ENCODE measurements around the gene CHMP5.

The CHMP5 gene

GRCh38 chr9:33245341-33245740, 19.5 kb upstream of the CHMP5 start:
- 96% methylated on average over 2 of the region's 2 CpGs for WGBS

GRCh38 chr9:33246269-33246860, 18.5 kb upstream of the CHMP5 start:
- 93% methylated on average over 8 of the region's 9 CpGs for WGBS
- H2BK5ac ChIP-seq (ENCODE audit: low read depth, low read length, poor library complexity, severe bottlenecking): no peak overlapping the region
- no peak overlapping the region for H3K27ac ChIP-seq (ENCODE audit: low read length, poor library complexity, severe bottlenecking)

More at GRCh38 chr9:33245341-33245740, 19.5 kb upstream of the CHMP5 start:
- no peak overlapping the region for H3K4me3 ChIP-seq (ENCODE audit: insufficient read depth in 1 of 2, low read depth in 1 of 2, low read length in 2 of 2)
- H3K79me1 ChIP-seq (replicated peaks; ENCODE audit: low read length, poor library complexity, severe bottlenecking): no peaks in the 10 kb centered on the region
- H2AFZ ChIP-seq (ENCODE audit: low read depth, low read length): no peak overlapping the region
- peaks cover 3% of the 10 kb centered on the region for H3K4me1 ChIP-seq (ENCODE audit: control insufficient read depth, insufficient read depth, low read depth, low read length)
- no peak overlapping the region for H3K18ac ChIP-seq (ENCODE audit: low read depth in 1 of 2, low read length in 2 of 2)
- no peak for DNase-seq
- no peak overlapping the region for H2AK5ac ChIP-seq (ENCODE audit: low read length, severe bottlenecking)
- H3K4me2 ChIP-seq (ENCODE audit: low read length, poor library complexity, severe bottlenecking): no peak overlapping the region
- H2BK120ac ChIP-seq (ENCODE audit: low read depth, low read length): no peak overlapping the region
- no peak overlapping the region for H3K27ac ChIP-seq (ENCODE audit: low read length, poor library complexity, severe bottlenecking)
- peaks cover 7 to 8% of the 10 kb centered on the region in 2 experiments for H3K36me3 ChIP-seq (ENCODE audit: control insufficient read depth in 1 of 2, insufficient read depth in 2 of 2, low read depth in 1 of 2, low read length in 2 of 2)
- H3K4ac ChIP-seq (ENCODE audit: low read depth in 1 of 2, low read length in 2 of 2): no peak overlapping the region
- H4K91ac ChIP-seq (ENCODE audit: low read length): no peak overlapping the region
- H2BK15ac ChIP-seq (ENCODE audit: low read depth, poor library complexity, severe bottlenecking): no peak overlapping the region
- no peak overlapping the region for H3K23ac ChIP-seq (ENCODE audit: low read length in 2 of 2)
- H4K8ac ChIP-seq (ENCODE audit: low read length): no peak overlapping the region
- H2BK5ac ChIP-seq (ENCODE audit: low read depth, low read length, poor library complexity, severe bottlenecking): no peak overlapping the region
- no peaks in the 10 kb centered on the region for H3K9me3 ChIP-seq (ENCODE audit: control insufficient read depth, low read length)
- no peak overlapping the region for H2BK12ac ChIP-seq (ENCODE audit: low read length in 2 of 2)
- peaks cover 0 to 12% of the 10 kb centered on the region in 2 experiments for H3K27me3 ChIP-seq (ENCODE audit: control insufficient read depth in 1 of 2, insufficient read depth in 1 of 2, low read length in 2 of 2)
- H3K14ac ChIP-seq (ENCODE audit: low read length in 2 of 2): peak overlapping the region in 1 of 2 experiments; percentile 19
- no peak overlapping the region for H3K9ac ChIP-seq (ENCODE audit: low read length)

GRCh38 chr9:33248606-33249005, 16.2 kb upstream of the CHMP5 start:
- Histone ChIP-seq H4K8ac (ENCODE audit: low read length) (no peak overlapping the region), H3K9me3 (ENCODE audit: control insufficient read depth, low read length) (no peaks in the 10 kb centered on the region), H3K9ac (ENCODE audit: low read length) (no peak overlapping the region), H2BK120ac (ENCODE audit: low read depth, low read length) (no peak overlapping the region), H2BK15ac (ENCODE audit: low read depth, poor library complexity, severe bottlenecking) (no peak overlapping the region), H3K4me3 (ENCODE audit: insufficient read depth in 1 of 2, low read depth in 1 of 2, low read length in 2 of 2) (no peak overlapping the region), H3K27ac (ENCODE audit: low read length, poor library complexity, severe bottlenecking) (no peak overlapping the region), H4K91ac (ENCODE audit: low read length) (no peak overlapping the region), H2AK5ac (ENCODE audit: low read length, severe bottlenecking) (no peak overlapping the region), H3K18ac (ENCODE audit: low read depth in 1 of 2, low read length in 2 of 2) (no peak overlapping the region), H3K4me1 (ENCODE audit: control insufficient read depth, insufficient read depth, low read depth, low read length) (peaks cover 6% of the 10 kb centered on the region), H3K23ac (ENCODE audit: low read length in 2 of 2) (no peak overlapping the region), H2AFZ (ENCODE audit: low read depth, low read length) (no peak overlapping the region), H3K79me1 (replicated peaks; ENCODE audit: low read length, poor library complexity, severe bottlenecking) (no peaks in the 10 kb centered on the region), H2BK12ac (ENCODE audit: low read length in 2 of 2) (no peak overlapping the region), H3K4me2 (ENCODE audit: low read length, poor library complexity, severe bottlenecking) (no peak overlapping the region), H3K27me3 (ENCODE audit: control insufficient read depth in 1 of 2, insufficient read depth in 1 of 2, low read length in 2 of 2) (no peaks in the 10 kb centered on the region), H2BK5ac (ENCODE audit: low read depth, low read length, poor library complexity, severe bottlenecking) (no peak overlapping the region), H3K4ac (ENCODE audit: low read depth in 1 of 2, low read length in 2 of 2) (no peak overlapping the region), H3K36me3 (ENCODE audit: control insufficient read depth in 1 of 2, insufficient read depth in 2 of 2, low read depth in 1 of 2, low read length in 2 of 2) (peaks cover 15 to 23% of the 10 kb centered on the region in 2 experiments), H3K14ac (ENCODE audit: low read length in 2 of 2) (no peak overlapping the region)
- DNase-seq: no peak
- WGBS: 90% methylated on average over 3 of the region's 3 CpGs

More at GRCh38 chr9:33246269-33246860, 18.5 kb upstream of the CHMP5 start:
- Histone ChIP-seq H3K4me3 (ENCODE audit: insufficient read depth in 1 of 2, low read depth in 1 of 2, low read length in 2 of 2) (no peak overlapping the region), H3K79me1 (replicated peaks; ENCODE audit: low read length, poor library complexity, severe bottlenecking) (no peaks in the 10 kb centered on the region), H2AFZ (ENCODE audit: low read depth, low read length) (no peak overlapping the region), H3K14ac (ENCODE audit: low read length in 2 of 2) (no peak overlapping the region), H4K91ac (ENCODE audit: low read length) (no peak overlapping the region), H3K18ac (ENCODE audit: low read depth in 1 of 2, low read length in 2 of 2) (no peak overlapping the region), H3K36me3 (ENCODE audit: control insufficient read depth in 1 of 2, insufficient read depth in 2 of 2, low read depth in 1 of 2, low read length in 2 of 2) (peaks cover 7 to 8% of the 10 kb centered on the region in 2 experiments), H3K9ac (ENCODE audit: low read length) (no peak overlapping the region), H3K9me3 (ENCODE audit: control insufficient read depth, low read length) (no peaks in the 10 kb centered on the region), H2BK15ac (ENCODE audit: low read depth, poor library complexity, severe bottlenecking) (no peak overlapping the region), H3K4me2 (ENCODE audit: low read length, poor library complexity, severe bottlenecking) (no peak overlapping the region), H3K4ac (ENCODE audit: low read depth in 1 of 2, low read length in 2 of 2) (no peak overlapping the region), H3K4me1 (ENCODE audit: control insufficient read depth, insufficient read depth, low read depth, low read length) (peaks cover 6% of the 10 kb centered on the region), H2AK5ac (ENCODE audit: low read length, severe bottlenecking) (no peak overlapping the region), H3K23ac (ENCODE audit: low read length in 2 of 2) (no peak overlapping the region), H3K27me3 (ENCODE audit: control insufficient read depth in 1 of 2, insufficient read depth in 1 of 2, low read length in 2 of 2) (peaks cover 0 to 2% of the 10 kb centered on the region in 2 experiments), H2BK12ac (ENCODE audit: low read length in 2 of 2) (no peak overlapping the region), H4K8ac (ENCODE audit: low read length) (no peak overlapping the region), H2BK120ac (ENCODE audit: low read depth, low read length) (no peak overlapping the region)
- DNase-seq: no peak

GRCh38 chr9:33249087-33249658, 15.7 kb upstream of the CHMP5 start:
- Histone ChIP-seq H3K4ac (ENCODE audit: low read depth in 1 of 2, low read length in 2 of 2) (no peak overlapping the region), H3K4me2 (ENCODE audit: low read length, poor library complexity, severe bottlenecking) (no peak overlapping the region), H2BK12ac (ENCODE audit: low read length in 2 of 2) (no peak overlapping the region), H3K23ac (ENCODE audit: low read length in 2 of 2) (no peak overlapping the region), H3K4me1 (ENCODE audit: control insufficient read depth, insufficient read depth, low read depth, low read length) (peaks cover 6% of the 10 kb centered on the region), H3K79me1 (replicated peaks; ENCODE audit: low read length, poor library complexity, severe bottlenecking) (no peaks in the 10 kb centered on the region), H2BK120ac (ENCODE audit: low read depth, low read length) (no peak overlapping the region), H3K36me3 (ENCODE audit: control insufficient read depth in 1 of 2, insufficient read depth in 2 of 2, low read depth in 1 of 2, low read length in 2 of 2) (peaks cover 15 to 29% of the 10 kb centered on the region in 2 experiments), H3K27ac (ENCODE audit: low read length, poor library complexity, severe bottlenecking) (no peak overlapping the region), H4K8ac (ENCODE audit: low read length) (no peak overlapping the region), H4K91ac (ENCODE audit: low read length) (no peak overlapping the region), H3K9ac (ENCODE audit: low read length) (no peak overlapping the region), H2BK5ac (ENCODE audit: low read depth, low read length, poor library complexity, severe bottlenecking) (no peak overlapping the region), H2AFZ (ENCODE audit: low read depth, low read length) (no peak overlapping the region), H3K4me3 (ENCODE audit: insufficient read depth in 1 of 2, low read depth in 1 of 2, low read length in 2 of 2) (no peak overlapping the region), H3K18ac (ENCODE audit: low read depth in 1 of 2, low read length in 2 of 2) (no peak overlapping the region), H3K14ac (ENCODE audit: low read length in 2 of 2) (no peak overlapping the region), H2AK5ac (ENCODE audit: low read length, severe bottlenecking) (no peak overlapping the region), H3K27me3 (ENCODE audit: control insufficient read depth in 1 of 2, insufficient read depth in 1 of 2, low read length in 2 of 2) (no peaks in the 10 kb centered on the region), H2BK15ac (ENCODE audit: low read depth, poor library complexity, severe bottlenecking) (no peak overlapping the region), H3K9me3 (ENCODE audit: control insufficient read depth, low read length) (no peaks in the 10 kb centered on the region)
- no peak for DNase-seq
- 96% methylated on average over 6 of the region's 6 CpGs for WGBS

Data from mesenchymal stem cell (in vitro differentiated cells and primary cell).